ENCODE measurements around the gene ENTR1. TPM values are rescaled to one million over a fixed set of nuclear protein-coding genes. Genes with fewer than 3 reads are reported as not detected.

ENTR1 gene
- total and polyA plus RNA-seq, 12 donors, result 11.5 to 26.9 (median 15.8) TPM

DNA sequence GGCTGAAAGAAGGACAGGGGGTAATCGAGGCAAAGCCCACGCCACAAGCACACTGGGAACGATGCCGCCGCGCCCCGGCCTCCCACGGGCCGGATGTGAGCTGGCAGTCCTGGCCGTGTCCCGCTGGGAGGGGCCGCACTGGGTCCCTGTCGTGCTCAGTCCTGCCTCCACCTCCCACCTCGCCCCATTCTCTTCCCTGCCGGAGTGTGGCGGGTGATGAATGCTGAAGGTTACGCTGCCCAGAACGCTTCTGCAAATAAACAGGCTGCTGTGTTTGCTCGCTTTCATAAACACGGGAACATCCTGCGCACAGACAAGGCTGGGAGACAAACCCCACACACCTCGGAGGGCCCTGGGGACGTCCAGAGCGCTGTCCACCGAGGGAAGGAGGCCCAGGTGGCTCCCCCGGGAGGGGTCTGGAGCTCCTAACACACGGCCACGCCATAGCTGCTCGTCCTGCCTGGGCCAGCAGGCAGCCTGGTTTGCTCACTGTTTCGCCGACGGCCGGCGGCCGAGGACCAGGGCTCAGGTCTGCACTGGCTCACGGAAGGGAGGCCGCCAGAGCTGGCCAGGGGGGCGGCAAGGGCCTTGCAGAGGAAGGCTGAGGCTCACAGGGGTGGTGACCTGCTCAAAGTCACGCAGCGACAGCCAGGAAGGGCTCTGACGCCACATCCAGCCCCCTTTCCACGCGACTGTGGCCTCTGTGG lies 49.2 kb downstream of the ENTR1 start:
- TF ChIP-seq, protein P1, sequence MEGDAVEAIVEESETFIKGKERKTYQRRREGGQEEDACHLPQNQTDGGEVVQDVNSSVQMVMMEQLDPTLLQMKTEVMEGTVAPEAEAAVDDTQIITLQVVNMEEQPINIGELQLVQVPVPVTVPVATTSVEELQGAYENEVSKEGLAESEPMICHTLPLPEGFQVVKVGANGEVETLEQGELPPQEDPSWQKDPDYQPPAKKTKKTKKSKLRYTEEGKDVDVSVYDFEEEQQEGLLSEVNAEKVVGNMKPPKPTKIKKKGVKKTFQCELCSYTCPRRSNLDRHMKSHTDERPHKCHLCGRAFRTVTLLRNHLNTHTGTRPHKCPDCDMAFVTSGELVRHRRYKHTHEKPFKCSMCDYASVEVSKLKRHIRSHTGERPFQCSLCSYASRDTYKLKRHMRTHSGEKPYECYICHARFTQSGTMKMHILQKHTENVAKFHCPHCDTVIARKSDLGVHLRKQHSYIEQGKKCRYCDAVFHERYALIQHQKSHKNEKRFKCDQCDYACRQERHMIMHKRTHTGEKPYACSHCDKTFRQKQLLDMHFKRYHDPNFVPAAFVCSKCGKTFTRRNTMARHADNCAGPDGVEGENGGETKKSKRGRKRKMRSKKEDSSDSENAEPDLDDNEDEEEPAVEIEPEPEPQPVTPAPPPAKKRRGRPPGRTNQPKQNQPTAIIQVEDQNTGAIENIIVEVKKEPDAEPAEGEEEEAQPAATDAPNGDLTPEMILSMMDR (IDR thresholded peaks at IDR 0.05), result no peak
- Histone ChIP-seq H3K27ac (peak overlapping the region in 9 of 10 donors; percentile 46 to 100 (median 91)), H3K9me3 (no peaks in the 10 kb centered on the region), H3K4me3 (no peak overlapping the region), H3K27me3 (no peaks in the 10 kb centered on the region), H3K36me3 (peaks cover 0 to 37% (median 0%) of the 10 kb centered on the region in 9 donors), H3K4me1 (peaks cover 13 to 51% (median 31%) of the 10 kb centered on the region in 9 donors)
- no peak for ATAC-seq
- intact Hi-C loops (cut with DNase I), result loop anchor here in 1 of 10 donors (5.0 kb wide), 1 partner anchor 34 kb away; the partner anchor contains the start of gene GPSM1
- WGBS, 2 donors, result 75 to 79% methylated on average over 43 of the region's 43 CpGs
- no peak for DNase-seq

DNA sequence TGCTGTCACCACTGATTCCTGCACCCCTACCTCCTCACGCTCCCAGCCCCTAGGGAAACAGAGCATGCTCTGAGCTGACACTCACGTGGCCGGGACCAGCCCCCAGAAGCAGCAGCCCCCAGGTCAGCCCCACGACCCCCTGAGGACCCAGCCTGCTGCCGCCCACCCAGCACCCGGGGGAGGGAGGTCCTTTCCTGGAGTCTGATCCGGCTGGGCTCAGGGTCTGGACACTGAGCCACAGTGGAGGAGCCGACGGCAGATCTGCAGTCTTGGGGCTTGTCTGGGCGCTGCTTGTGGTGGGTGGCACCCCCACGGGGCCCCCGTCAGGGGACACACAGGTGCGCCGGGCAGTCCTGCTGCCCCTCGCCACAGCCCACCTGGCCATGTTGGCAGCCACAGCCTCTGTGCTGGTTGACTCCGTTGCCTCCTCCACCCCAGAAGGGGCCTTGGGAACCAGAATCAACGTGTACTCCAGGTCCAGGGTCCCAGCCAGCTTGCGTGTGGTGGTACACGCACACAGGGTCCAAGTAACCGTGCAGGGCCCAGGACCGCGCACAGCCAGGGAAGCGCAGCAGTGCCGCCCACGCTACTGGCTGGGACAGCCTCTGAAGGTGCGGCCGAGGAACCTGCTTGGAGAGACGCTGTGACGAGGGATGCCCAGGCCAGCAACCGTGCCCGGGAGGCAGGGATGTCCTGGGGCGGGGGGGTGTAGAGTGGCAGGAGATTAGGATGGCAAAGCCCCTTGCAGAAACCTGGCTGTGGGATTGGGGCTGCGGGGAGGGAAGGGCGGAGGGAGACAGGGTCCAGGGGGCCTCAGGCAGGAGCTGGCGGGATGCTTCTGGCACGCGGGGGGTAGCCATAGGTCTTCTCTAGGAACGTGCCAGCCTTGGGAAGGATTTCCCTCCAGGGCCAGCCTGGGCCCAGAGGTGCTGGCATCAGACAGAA lies 50.4 kb downstream of the ENTR1 start:
- DNase-seq, result no peak
- Histone ChIP-seq H3K4me1 (peaks cover 13 to 57% (median 37%) of the 10 kb centered on the region in 9 donors), H3K27me3 (no peaks in the 10 kb centered on the region), H3K9me3 (no peaks in the 10 kb centered on the region), H3K27ac (peak overlapping the region in 2 of 10 donors; percentile 98 to 100), H3K4me3 (no peak overlapping the region), H3K36me3 (peaks cover 0 to 44% (median 0%) of the 10 kb centered on the region in 9 donors)
- intact Hi-C loops (cut with DNase I), result loop anchor here in 1 of 10 donors (5.0 kb wide), 1 partner anchor 33 kb away; the partner anchor contains the start of gene GPSM1
- 82 to 87% methylated on average over 35 to 38 of the region's 38 CpGs for WGBS, 2 donors
- TF ChIP-seq, protein P1 (IDR thresholded peaks at IDR 0.05), result no peak
- no peak for ATAC-seq

DNA sequence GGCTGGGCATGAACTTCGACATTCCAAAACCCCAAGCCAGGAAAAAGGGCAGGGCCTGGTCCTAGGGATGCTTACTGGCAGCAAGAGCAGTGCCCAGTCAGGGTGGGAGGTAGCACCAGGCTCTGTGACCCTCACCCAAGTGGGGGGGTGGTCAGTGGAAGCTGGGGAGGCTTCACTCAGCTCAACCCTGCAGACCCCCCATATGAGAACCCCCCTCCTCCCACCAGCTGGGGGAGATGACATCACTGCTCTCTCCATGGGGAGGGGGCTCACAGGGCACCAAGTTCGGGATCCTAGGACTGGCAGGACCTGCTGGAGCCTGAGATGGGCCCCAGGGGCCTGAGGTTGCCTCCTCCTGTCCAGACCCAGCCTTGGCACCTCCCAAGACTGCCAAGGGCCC lies 51.5 kb downstream of the ENTR1 start:
- ATAC-seq, result no peak
- Histone ChIP-seq H3K36me3 (peaks cover 0 to 44% (median 0%) of the 10 kb centered on the region in 9 donors), H3K27me3 (no peaks in the 10 kb centered on the region), H3K27ac (peak overlapping the region in 1 of 10 donors; percentile 36), H3K4me1 (peaks cover 13 to 59% (median 35%) of the 10 kb centered on the region in 9 donors), H3K9me3 (no peaks in the 10 kb centered on the region), H3K4me3 (no peak overlapping the region)
- DNase-seq, result no peak
- intact Hi-C loops (cut with DNase I), result no loop called here
- 54 to 65% methylated on average over 2 of the region's 2 CpGs for WGBS, 2 donors
- TF ChIP-seq, protein P1 (IDR thresholded peaks at IDR 0.05), result no peak

DNA sequence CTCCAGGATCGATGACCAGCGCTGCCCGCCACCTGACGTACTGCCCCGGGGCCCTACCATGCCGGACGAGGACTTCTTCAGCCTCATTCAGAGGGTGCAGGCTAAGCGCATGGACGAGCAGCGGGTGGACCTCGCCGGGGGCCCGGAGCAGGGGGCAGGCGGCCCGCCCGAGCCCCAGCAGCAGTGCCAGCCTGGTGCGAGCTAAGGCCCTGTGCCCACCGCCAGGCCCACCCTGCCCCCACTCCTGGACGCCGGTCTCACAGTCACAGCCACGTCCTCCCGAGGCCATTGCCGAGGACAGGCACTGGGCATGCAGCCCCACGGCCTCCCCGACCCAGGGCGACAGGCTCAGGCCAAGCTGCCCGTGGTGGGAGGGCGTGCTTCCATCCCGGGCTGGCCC lies 52.4 kb downstream of the ENTR1 start:
- Histone ChIP-seq H3K36me3 (peaks cover 0 to 44% (median 0%) of the 10 kb centered on the region in 9 donors), H3K4me1 (peaks cover 13 to 63% (median 36%) of the 10 kb centered on the region in 9 donors), H3K27ac (no peak overlapping the region), H3K27me3 (no peaks in the 10 kb centered on the region), H3K4me3 (no peak overlapping the region), H3K9me3 (no peaks in the 10 kb centered on the region)
- intact Hi-C loops (cut with DNase I), result no loop called here
- no peak for DNase-seq
- 83 to 87% methylated on average over 28 to 29 of the region's 29 CpGs for WGBS, 2 donors
- TF ChIP-seq, protein P1 (IDR thresholded peaks at IDR 0.05), result no peak
- ATAC-seq, result no peak

Data from heart right ventricle (tissue), 16 donors.